H1 (cell line): ENCODE results near the gene NRL. TPM values are rescaled to one million over a fixed set of nuclear protein-coding genes. Genes with fewer than 3 reads are reported as not detected.

Source experiments
- CTCF ChIA-PET: fragments of 300-600 bp; sonication (Branson Sonifier 250); formaldehyde crosslinking; loops from one replicate; lab custom pipeline; 2021; ENCODE audit not compliant: partially characterized antibody; lab: Charles Lee
- POLR2A ChIA-PET: fragments of 300-600 bp; sonication (Branson Sonifier 250); formaldehyde crosslinking; loops from one replicate; lab custom pipeline; 2021; ENCODE audit warnings: inconsistent platforms; ENCODE audit not compliant: partially characterized antibody; lab: Charles Lee
- DNase-seq, 2 experiments: peaks; one replicate each; pipeline versions ENCODE4 v3.0.0 to v3.0.0-alpha.2; 2010 to 2022; ENCODE audit warnings: low spot score in 2 of 2, low read depth in 1 of 2, mixed read lengths in 1 of 2
- FAIRE-seq: peaks from 2 replicates; lab custom pipeline; 2011; peaks lifted over from hg19 to GRCh38; lab: Jason Lieb, UNC
- H2AFZ ChIP-seq: 2 replicates; pipeline ENCODE4 v1.8.1; 2012; ENCODE audit warnings: low read length, inconsistent platforms
- H2AK5ac ChIP-seq: 2 replicates; pipeline ENCODE4 v1.6.1; 2013; ENCODE audit warnings: low read depth, low read length
- H2BK120ac ChIP-seq: replicated peaks from 2 replicates; pipeline ENCODE3; 2013; ENCODE audit warnings: low read depth, low read length, inconsistent platforms
- H2BK12ac ChIP-seq: 2 replicates; pipeline ENCODE4 v1.6.1; 2013; ENCODE audit warnings: low read depth, low read length
- H2BK15ac ChIP-seq: 2 replicates; pipeline ENCODE4 v1.6.1; 2013; ENCODE audit warnings: low read length
- H2BK20ac ChIP-seq: 2 replicates; pipeline ENCODE4 v1.6.1; 2013; ENCODE audit warnings: low read length
- H2BK5ac ChIP-seq: 2 replicates; pipeline ENCODE4 v1.6.1; 2013; ENCODE audit warnings: low read depth, low read length
- H3K14ac ChIP-seq: 2 replicates; pipeline ENCODE4 v1.6.1; 2013; ENCODE audit warnings: inconsistent platforms; ENCODE audit not compliant: insufficient read length
- H3K18ac ChIP-seq: 2 replicates; pipeline ENCODE4 v1.6.1; 2013; ENCODE audit warnings: low read length; ENCODE audit errors: extremely low read depth
- H3K23ac ChIP-seq: 2 replicates; pipeline ENCODE4 v1.6.1; 2013; ENCODE audit warnings: inconsistent platforms; ENCODE audit not compliant: insufficient read length
- H3K23me2 ChIP-seq: 2 replicates; pipeline ENCODE4 v1.6.1; 2013; ENCODE audit warnings: low read depth, low read length
- H3K27ac ChIP-seq: 2 replicates; pipeline ENCODE4 v1.6.1; 2011; ENCODE audit warnings: low read depth, low read length, inconsistent platforms
- H3K27me3 ChIP-seq, 4 experiments: replicated peaks in 1 of 4; 1 replicate in 1 of 4; 2 replicates in 3 of 4; pipeline versions ENCODE4 v1.6.1 to v1.8.1; 2011 to 2013; ENCODE audit warnings: low read length in 3 of 4, mild to moderate bottlenecking in 3 of 4, inconsistent platforms in 2 of 4, mixed read lengths in 2 of 4, moderate library complexity in 1 of 4; ENCODE audit not compliant: control insufficient read depth in 3 of 4, insufficient read depth in 3 of 4; ENCODE audit errors: extremely low read depth in 1 of 4
- H3K36me3 ChIP-seq, 4 experiments: 2 replicates each; pipeline versions ENCODE4 v1.6.1 to v1.8.1; 2011 to 2013; ENCODE audit warnings: mild to moderate bottlenecking in 4 of 4, low read length in 3 of 4, moderate library complexity in 2 of 4, control low read depth in 1 of 4, inconsistent platforms in 1 of 4; ENCODE audit not compliant: insufficient read depth in 4 of 4, control insufficient read depth in 2 of 4
- H3K4ac ChIP-seq: replicated peaks from 2 replicates; pipeline ENCODE3; 2013; ENCODE audit warnings: low read length, low read depth, mixed read lengths, inconsistent platforms; ENCODE audit not compliant: insufficient read length
- H3K4me1 ChIP-seq, 4 experiments: replicated peaks in 1 of 4; 1 replicate in 1 of 4; 2 replicates in 3 of 4; pipeline versions ENCODE4 v1.6.1 to v1.8.1; 2011 to 2013; ENCODE audit warnings: low read length in 3 of 4, inconsistent platforms in 2 of 4, mixed read lengths in 1 of 4; ENCODE audit not compliant: insufficient read depth in 4 of 4, control insufficient read depth in 3 of 4
- H3K4me2 ChIP-seq, 2 experiments: 2 replicates each; pipeline versions ENCODE4 v1.6.1 to v1.8.1; 2011 to 2013; ENCODE audit warnings: low read depth in 2 of 2, low read length in 2 of 2, control low read depth in 1 of 2, inconsistent platforms in 1 of 2, mild to moderate bottlenecking in 1 of 2; ENCODE audit not compliant: insufficient read depth in 1 of 2
- H3K4me3 ChIP-seq, 4 experiments: fragments of 200-600, 300-600 bp in 1 of 4; sonication (generic), shearing (Covaris generic), sonication (Bioruptor Twin) in 1 of 4; 2 replicates each; pipeline versions ENCODE4 v1.5.1 to v1.8.1; 2011 to 2016; ENCODE audit warnings: low read length in 4 of 4, low read depth in 3 of 4, control low read depth in 2 of 4, inconsistent platforms in 2 of 4, mild to moderate bottlenecking in 2 of 4, mixed read lengths in 1 of 4, moderate library complexity in 1 of 4; ENCODE audit not compliant: insufficient read depth in 2 of 4; ENCODE audit errors: extremely low read depth in 1 of 4
- H3K56ac ChIP-seq: replicated peaks from 2 replicates; pipeline ENCODE3; 2013; ENCODE audit warnings: low read depth, mild to moderate bottlenecking, mixed read lengths, low read length, inconsistent platforms; ENCODE audit not compliant: insufficient read length
- H3K79me1 ChIP-seq: 2 replicates; pipeline ENCODE4 v1.6.1; 2013; ENCODE audit warnings: low read depth, low read length, control low read depth
- H3K79me2 ChIP-seq, 2 experiments: 2 replicates each; pipeline versions ENCODE4 v1.6.1 to v1.8.1; 2012 to 2013; ENCODE audit warnings: low read length in 2 of 2, mild to moderate bottlenecking in 2 of 2, inconsistent platforms in 1 of 2; ENCODE audit not compliant: insufficient read depth in 2 of 2, control insufficient read depth in 1 of 2
- H3K9ac ChIP-seq, 4 experiments: replicated peaks in 1 of 4; 1 replicate in 1 of 4; 2 replicates in 3 of 4; pipeline versions ENCODE4 v1.6.1 to v1.8.1; 2011 to 2013; ENCODE audit warnings: low read depth in 3 of 4, low read length in 3 of 4, control low read depth in 2 of 4, mild to moderate bottlenecking in 2 of 4, moderate library complexity in 2 of 4, inconsistent platforms in 1 of 4; ENCODE audit errors: extremely low read depth in 1 of 4
- H3K9me3 ChIP-seq, 2 experiments: 2 replicates each; pipeline versions ENCODE4 v1.6.1 to v1.8.1; 2012 to 2013; ENCODE audit warnings: mild to moderate bottlenecking in 2 of 2, moderate library complexity in 2 of 2, control low read depth in 1 of 2, inconsistent platforms in 1 of 2, low read depth in 1 of 2, low read length in 1 of 2, mixed read lengths in 1 of 2; ENCODE audit not compliant: insufficient read depth in 2 of 2
- H4K20me1 ChIP-seq, 2 experiments: replicated peaks in 1 of 2; 2 replicates each; pipeline versions ENCODE3 to v1.8.1; 2011 to 2013; ENCODE audit warnings: inconsistent platforms in 2 of 2, low read length in 2 of 2, mild to moderate bottlenecking in 1 of 2; ENCODE audit not compliant: insufficient read depth in 2 of 2, control insufficient read depth in 1 of 2
- H4K5ac ChIP-seq: 2 replicates; pipeline ENCODE4 v1.6.1; 2013; ENCODE audit warnings: low read length, low read depth, mixed read lengths, inconsistent platforms; ENCODE audit not compliant: insufficient read length
- H4K8ac ChIP-seq: 2 replicates; pipeline ENCODE4 v1.8.0; 2013; ENCODE audit warnings: mild to moderate bottlenecking, moderate library complexity, low read length, inconsistent platforms; ENCODE audit not compliant: insufficient read depth; ENCODE audit errors: extremely low read depth
- H4K91ac ChIP-seq: replicated peaks from 2 replicates; pipeline ENCODE3; 2013; ENCODE audit warnings: low read length, mixed read lengths, inconsistent platforms; ENCODE audit not compliant: insufficient read length
- ATF2 ChIP-seq: IDR thresholded peaks from 2 replicates; pipeline ENCODE4 v1.6.1; 2012; ENCODE audit warnings: low read length, inconsistent platforms
- ATF3 ChIP-seq: IDR thresholded peaks from 2 replicates; pipeline ENCODE4 v1.6.1; 2011; ENCODE audit warnings: low read depth, mild to moderate bottlenecking, low read length; ENCODE audit not compliant: insufficient read depth
- CHD1 ChIP-seq: IDR thresholded peaks from 2 replicates; pipeline ENCODE4 v1.6.1; 2012; ENCODE audit warnings: low read depth, low read length, improper control_type of control experiment
- E2F6 ChIP-seq: IDR thresholded peaks from 2 replicates; pipeline ENCODE4 v1.6.1; 2012; ENCODE audit warnings: inconsistent platforms
- EP300 ChIP-seq, 2 experiments: IDR thresholded peaks; 1 replicate in 1 of 2; 2 replicates in 1 of 2; pipeline ENCODE4 v1.6.1; 2011 to 2012; ENCODE audit warnings: low read depth in 2 of 2, low read length in 2 of 2, mild to moderate bottlenecking in 2 of 2, borderline replicate concordance in 1 of 2, inconsistent platforms in 1 of 2, moderate library complexity in 1 of 2
- KDM1A ChIP-seq: fragments of 200-600, 300-600 bp; sonication (generic); IDR thresholded peaks from 2 replicates; pipeline ENCODE4 v1.7.1; 2016; ENCODE audit warnings: mild to moderate bottlenecking, low read length, borderline replicate concordance
- POLR2A ChIP-seq, 2 experiments: IDR thresholded peaks; 1 replicate in 1 of 2; 2 replicates in 1 of 2; pipeline ENCODE4 v1.6.1; 2011; ENCODE audit warnings: low read depth in 2 of 2, low read length in 2 of 2, mild to moderate bottlenecking in 2 of 2; ENCODE audit errors: control extremely low read depth in 1 of 2
- POLR2AphosphoS5 ChIP-seq: IDR thresholded peaks from 2 replicates; pipeline ENCODE4 v1.6.1; 2011; ENCODE audit warnings: low read depth, low read length
- SRF ChIP-seq: IDR thresholded peaks from 2 replicates; pipeline ENCODE4 v1.6.1; 2011; ENCODE audit warnings: mild to moderate bottlenecking, low read depth, low read length, moderate library complexity
- TCF12 ChIP-seq: IDR thresholded peaks from 2 replicates; pipeline ENCODE4 v1.6.1; 2011; ENCODE audit warnings: low read depth, mild to moderate bottlenecking, low read length
- WGBS, 2 experiments: shearing (Covaris generic) in 1 of 2; methylation state at CpG; one replicate each; pipeline versions ENCODE4 v1.1.6 to v1.1.7; 2013 to 2015; ENCODE audit warnings: low lambda C conversion rate in 2 of 2, mixed read lengths in 2 of 2, inconsistent platforms in 1 of 2, low coverage in 1 of 2, missing lambda C conversion rate in 1 of 2; ENCODE audit not compliant: insufficient replicate concordance in 2 of 2, insufficient coverage in 1 of 2, insufficient read length in 1 of 2; ENCODE audit errors: extremely low coverage in 1 of 2, missing lambda C conversion rate in 1 of 2; 5-methylcytosine and 5-hydroxymethylcytosine counted together
- polyA plus RNA-seq, 7 experiments: library from polyadenylated mRNA; depleted of rRNA in 3 of 7; stranded (reverse) in 5 of 7; unstranded in 2 of 7; fragments of >200 nt in 5 of 7; fragments of 200-250 nt in 2 of 7; gene quantifications; 1 replicate in 5 of 7; 2 replicates in 1 of 7; 4 replicates in 1 of 7; pipeline versions ENCODE4 v1.2.1 to v1.2.3, GENCODE V29; 2011 to 2013; ENCODE audit warnings: missing spikeins in 2 of 7, mixed read lengths in 2 of 7
- total RNA-seq: library from RNA; stranded (reverse); fragmentation: NEBNext Ultra II Directional; extraction: Animal tissue kit (Norgen Biotek cat#: 25700); gene quantifications from 2 replicates; pipeline ENCODE4 v1.2.1, GENCODE V29; 2021

The NRL gene
- total and polyA plus RNA-seq, 2 of the 8 experiments (the other 6 are each of a cell fraction or from before 2014, with no cell fraction given): 1.1 to 2.2 TPM

GRCh38 chr14:24058951-24059475, 55.7 kb downstream of the NRL start:
- Histone ChIP-seq H3K9me3 (no peaks in the 10 kb centered on the region), H3K18ac (no peak overlapping the region), H3K56ac (no peak overlapping the region), H4K8ac (no peak overlapping the region; the same call in 1 of the 2 replicates), H3K23ac (no peak overlapping the region), H3K36me3 (no peaks in the 10 kb centered on the region; a peak in 1 of 8 replicates), H2BK15ac (no peak overlapping the region), H3K79me2 (no peaks in the 10 kb centered on the region), H2AK5ac (peak overlapping the region; percentile 18; the same call in 1 of the 2 replicates), H3K4me3 (no peak overlapping the region), H2BK120ac (no peak overlapping the region), H4K91ac (no peak overlapping the region), H3K4ac (no peak overlapping the region), H3K9ac (no peak overlapping the region), H3K27ac (no peak overlapping the region), H2BK12ac (no peak overlapping the region), H2BK20ac (no peak overlapping the region), H4K5ac (no peak overlapping the region), H2AFZ (no peak overlapping the region), H3K14ac (no peak overlapping the region), H3K27me3 (no peaks in the 10 kb centered on the region), H2BK5ac (0 out of 2 replicates have a peak overlapping the region, but pooled peaks have one; percentile 35), H3K79me1 (no peaks in the 10 kb centered on the region), H4K20me1 (peaks cover 0 to 2% of the 10 kb centered on the region in 2 experiments), H3K4me1 (0 out of 7 replicates have a peak, but pooled peaks cover 0 to 2% (median 0%) of the 10 kb centered on the region in 4 experiments), H3K4me2 (no peak overlapping the region), H3K23me2 (no peaks in the 10 kb centered on the region)
- ChIA-PET CTCF (interaction anchor here (0.6 to 9.6 kb wide), 27 partner anchors 8 to 286 kb away, joined by 3 to 234 read pairs (median 9); partner anchors contain the start of genes CIDEB, CPNE6, DCAF11 and DHRS4L2), POLR2A (interaction anchor here (0.8 to 6.5 kb wide), 9 partner anchors 10 to 154 kb away, joined by 3 to 97 read pairs (median 14); partner anchors contain the start of genes CHMP4A and PCK2)
- 88% methylated on average over 10 of the region's 10 CpGs; no CpG with 5 or more reads in 1 of the 2 experiments for WGBS, 2 experiments
- no peak for FAIRE-seq
- no peak for DNase-seq
- no peak for TF ChIP-seq E2F6
- no peak for TF ChIP-seq ATF2
- TF ChIP-seq POLR2AphosphoS5: no peak
- TF ChIP-seq TCF12: no peak
- no peak for TF ChIP-seq KDM1A
- no peak for TF ChIP-seq ATF3
- TF ChIP-seq EP300 (IDR thresholded peaks at IDR 0.05; ENCODE audit: borderline replicate concordance in 1 of 2, low read depth in 2 of 2, low read length in 2 of 2): no peak
- TF ChIP-seq SRF: no peak
- no peak for TF ChIP-seq POLR2A (IDR thresholded peaks at IDR 0.05; ENCODE audit: control extremely low read depth in 1 of 2, low read depth in 2 of 2, low read length in 2 of 2)
- TF ChIP-seq CHD1: no peak
